C4-2B (cell line): ENCODE measurements around the gene GOLIM4.

ENCODE experiments used
- ZFX ChIP-seq: fragments of 450-650 bp; IDR thresholded peaks from 2 replicates; pipeline ENCODE4 v1.6.1; 2017
- TF ChIP-seq, protein P1 (sequence below): fragments of 450-650 bp; conservative IDR thresholded peaks from 2 replicates; pipeline ENCODE4 v1.5.1; 2017; ENCODE audit warnings: mild to moderate bottlenecking

DNA sequence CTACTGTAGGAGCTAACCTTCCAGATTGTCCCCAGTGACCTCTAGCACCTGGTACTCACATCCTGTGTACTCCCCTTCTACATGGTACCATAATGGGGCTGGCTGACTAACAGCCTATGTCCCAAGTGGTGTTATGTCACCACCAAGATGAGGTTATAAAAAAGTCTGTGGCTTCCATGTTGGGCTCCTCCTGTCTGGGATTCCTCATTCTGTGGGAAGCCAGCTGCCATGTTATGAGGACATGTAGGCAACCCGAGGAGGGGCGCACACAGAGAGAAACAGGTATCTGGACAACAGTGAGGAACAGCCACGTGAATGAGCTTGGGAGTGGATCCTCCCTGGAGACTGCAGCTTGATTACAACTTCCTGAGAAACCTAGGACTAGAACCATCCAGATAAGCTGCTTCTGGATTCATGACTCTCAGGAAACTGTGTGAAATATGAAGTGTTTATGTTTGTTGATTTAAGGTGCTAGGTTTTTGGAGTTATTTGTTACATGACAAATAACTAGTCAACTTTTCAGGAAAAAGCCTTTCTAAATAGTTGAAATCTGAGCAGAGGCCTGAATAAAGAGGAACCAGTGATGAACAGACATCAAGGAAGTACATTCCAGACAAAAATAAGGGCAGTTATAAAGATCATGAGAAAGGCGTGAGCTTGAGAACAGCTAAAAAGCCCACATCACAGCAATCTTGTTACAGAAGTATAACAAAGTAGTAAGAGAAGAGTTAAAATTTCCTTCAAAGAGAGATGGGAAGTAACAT is 21.7 kb downstream of the GOLIM4 start:
- TF ChIP-seq, protein P1, sequence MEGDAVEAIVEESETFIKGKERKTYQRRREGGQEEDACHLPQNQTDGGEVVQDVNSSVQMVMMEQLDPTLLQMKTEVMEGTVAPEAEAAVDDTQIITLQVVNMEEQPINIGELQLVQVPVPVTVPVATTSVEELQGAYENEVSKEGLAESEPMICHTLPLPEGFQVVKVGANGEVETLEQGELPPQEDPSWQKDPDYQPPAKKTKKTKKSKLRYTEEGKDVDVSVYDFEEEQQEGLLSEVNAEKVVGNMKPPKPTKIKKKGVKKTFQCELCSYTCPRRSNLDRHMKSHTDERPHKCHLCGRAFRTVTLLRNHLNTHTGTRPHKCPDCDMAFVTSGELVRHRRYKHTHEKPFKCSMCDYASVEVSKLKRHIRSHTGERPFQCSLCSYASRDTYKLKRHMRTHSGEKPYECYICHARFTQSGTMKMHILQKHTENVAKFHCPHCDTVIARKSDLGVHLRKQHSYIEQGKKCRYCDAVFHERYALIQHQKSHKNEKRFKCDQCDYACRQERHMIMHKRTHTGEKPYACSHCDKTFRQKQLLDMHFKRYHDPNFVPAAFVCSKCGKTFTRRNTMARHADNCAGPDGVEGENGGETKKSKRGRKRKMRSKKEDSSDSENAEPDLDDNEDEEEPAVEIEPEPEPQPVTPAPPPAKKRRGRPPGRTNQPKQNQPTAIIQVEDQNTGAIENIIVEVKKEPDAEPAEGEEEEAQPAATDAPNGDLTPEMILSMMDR = no peak
- no peak for TF ChIP-seq ZFX
